Parathyroid adenoma (tissue), 2 donors: ENCODE measurements around the gene EEF1A2.

Experiments used
- H2AFZ ChIP-seq: fragments of 300-600 bp; sonication (generic); one replicate; pipeline ENCODE4 v1.7.0; 2017; ENCODE audit warnings: antibody characterized with exemption, mild to moderate bottlenecking
- H3K27ac ChIP-seq: fragments of 300-600 bp; sonication (generic); one replicate; pipeline ENCODE4 v1.7.0; 2017
- H3K27me3 ChIP-seq: fragments of 300-600 bp; sonication (generic); one replicate; pipeline ENCODE4 v1.7.0; 2017; ENCODE audit warnings: low read length; ENCODE audit not compliant: control insufficient read depth, insufficient read depth
- H3K36me3 ChIP-seq: fragments of 300-600 bp; sonication (generic); one replicate; pipeline ENCODE4 v1.7.0; 2017; ENCODE audit warnings: low read length; ENCODE audit not compliant: control insufficient read depth, insufficient read depth
- H3K4me1 ChIP-seq: fragments of 300-600 bp; sonication (generic); one replicate; pipeline ENCODE4 v1.7.0; 2017; ENCODE audit warnings: control low read depth
- H3K4me2 ChIP-seq: fragments of 300-600 bp; sonication (generic); one replicate; pipeline ENCODE4 v1.7.0; 2017; ENCODE audit warnings: low read length
- H3K4me3 ChIP-seq: fragments of 300-600 bp; sonication (generic); one replicate; pipeline ENCODE4 v1.7.0; 2017; ENCODE audit warnings: low read depth, low read length
- H3K79me2 ChIP-seq: fragments of 300-600 bp; sonication (generic); one replicate; pipeline ENCODE4 v1.7.0; 2017; ENCODE audit warnings: control low read depth
- H3K9ac ChIP-seq: fragments of 300-600 bp; sonication (generic); one replicate; pipeline ENCODE4 v1.7.0; 2017; ENCODE audit warnings: mild to moderate bottlenecking
- H3K9me3 ChIP-seq: fragments of 300-600 bp; sonication (generic); one replicate; pipeline ENCODE4 v1.7.0; 2017; ENCODE audit warnings: low read length; ENCODE audit not compliant: control insufficient read depth
- CTCF ChIP-seq: fragments of 300-600 bp; sonication (generic); IDR thresholded peaks from one replicate; pipeline ENCODE4 v1.7.0; 2017; ENCODE audit warnings: antibody characterized with exemption, mild to moderate bottlenecking
- donor health status: primary hyperparathyroidism.

The EEF1A2 gene

GRCh38 chr20:63534427-63534830, 35.5 kb upstream of the EEF1A2 start:
- H3K79me2 ChIP-seq = no peaks in the 10 kb centered on the region
- H3K4me1 ChIP-seq = no peaks in the 10 kb centered on the region
- no peaks in the 10 kb centered on the region for H3K27me3 ChIP-seq
- no peak overlapping the region for H3K4me2 ChIP-seq
- no peak overlapping the region for H2AFZ ChIP-seq
- no peaks in the 10 kb centered on the region for H3K9me3 ChIP-seq
- no peak overlapping the region for H3K9ac ChIP-seq
- no peaks in the 10 kb centered on the region for H3K36me3 ChIP-seq
- no peak for TF ChIP-seq CTCF
- no peak overlapping the region for H3K4me3 ChIP-seq
- no peak overlapping the region for H3K27ac ChIP-seq

- H3K36me3 ChIP-seq = no peaks in the 10 kb centered on the region
- TF ChIP-seq CTCF = no peak
- no peak overlapping the region for H3K4me3 ChIP-seq
- H3K9me3 ChIP-seq = no peaks in the 10 kb centered on the region
- no peaks in the 10 kb centered on the region for H3K27me3 ChIP-seq
- no peaks in the 10 kb centered on the region for H3K4me1 ChIP-seq
- no peak overlapping the region for H2AFZ ChIP-seq
- H3K27ac ChIP-seq = no peak overlapping the region
- no peak overlapping the region for H3K9ac ChIP-seq
- H3K79me2 ChIP-seq = no peaks in the 10 kb centered on the region
- H3K4me2 ChIP-seq = no peak overlapping the region
These were observed 35.0 kb upstream of the EEF1A2 start for GRCh38 chr20:63533871-63534393.

GRCh38 chr20:63533388-63533787, 34.5 kb upstream of the EEF1A2 start:
- no peaks in the 10 kb centered on the region for H3K9me3 ChIP-seq
- no peak overlapping the region for H3K4me3 ChIP-seq
- no peaks in the 10 kb centered on the region for H3K79me2 ChIP-seq
- no peaks in the 10 kb centered on the region for H3K4me1 ChIP-seq
- no peak for TF ChIP-seq CTCF
- no peak overlapping the region for H2AFZ ChIP-seq
- H3K27me3 ChIP-seq = no peaks in the 10 kb centered on the region
- no peak overlapping the region for H3K9ac ChIP-seq
- H3K27ac ChIP-seq = no peak overlapping the region
- no peak overlapping the region for H3K4me2 ChIP-seq
- H3K36me3 ChIP-seq = no peaks in the 10 kb centered on the region

- Histone ChIP-seq H2AFZ (no peak overlapping the region), H3K27ac (no peak overlapping the region), H3K9ac (no peak overlapping the region), H3K4me3 (no peak overlapping the region), H3K79me2 (no peaks in the 10 kb centered on the region), H3K27me3 (no peaks in the 10 kb centered on the region), H3K4me1 (no peaks in the 10 kb centered on the region), H3K9me3 (no peaks in the 10 kb centered on the region), H3K36me3 (no peaks in the 10 kb centered on the region), H3K4me2 (no peak overlapping the region)
- no peak for TF ChIP-seq CTCF
These were observed 33.6 kb upstream of the EEF1A2 start for GRCh38 chr20:63532449-63532971.
